Superior temporal gyrus (tissue), 1 donor: ENCODE results near the gene STAT6.
A peak's percentile ranks its signal among the peaks of the same experiment; 100 is the strongest.

Experiments used
- DNase-seq: peaks from one replicate; pipeline ENCODE4 v3.0.0-alpha.2; 2016; ENCODE audit errors: extremely low spot score

STAT6 gene

GRCh38 chr12:57101892-57102695, 9.1 kb downstream of the STAT6 start:
- DNase-seq = no peak

- no peak for DNase-seq
Measured at GRCh38 chr12:57099766-57100165, 11.4 kb downstream of the STAT6 start.

- no peak for DNase-seq
Measured at GRCh38 chr12:57099047-57099714, 12.0 kb downstream of the STAT6 start.

GRCh38 chr12:57098546-57098945, 12.6 kb downstream of the STAT6 start:
- DNase-seq = no peak

- no peak for DNase-seq
Measured at GRCh38 chr12:57097554-57097835, 13.7 kb downstream of the STAT6 start.

GRCh38 chr12:57096748-57097553, 14.2 kb downstream of the STAT6 start:
- no peak for DNase-seq

- DNase-seq = no peak
Measured at GRCh38 chr12:57096099-57096572, 15.0 kb downstream of the STAT6 start.

GRCh38 chr12:57095440-57095839, 15.7 kb downstream of the STAT6 start:
- DNase-seq = no peak

GRCh38 chr12:57094208-57095160, 16.7 kb downstream of the STAT6 start:
- DNase-seq = no peak

- DNase-seq = no peak
Measured at GRCh38 chr12:57093415-57094207, 17.6 kb downstream of the STAT6 start.

- no peak for DNase-seq
Measured at GRCh38 chr12:57092876-57093414, 18.2 kb downstream of the STAT6 start.

GRCh38 chr12:57092529-57092862, 18.7 kb downstream of the STAT6 start:
- DNase-seq = no peak

- DNase-seq = no peak
Measured at GRCh38 chr12:57091638-57092528, 19.3 kb downstream of the STAT6 start.

- DNase-seq = peak; percentile 69
Measured at GRCh38 chr12:57090924-57091637, 20.1 kb downstream of the STAT6 start.

GRCh38 chr12:57090490-57090889, 20.7 kb downstream of the STAT6 start:
- no peak for DNase-seq

- DNase-seq = no peak
Measured at GRCh38 chr12:57089271-57090245, 21.6 kb downstream of the STAT6 start.
